Fibroblast of the aortic adventitia (primary cell): Measurements from ENCODE around the gene ATP5PF. TPM values are rescaled to one million over a fixed set of nuclear protein-coding genes. Genes with fewer than 3 reads are reported as not detected.
"Not testable (repeated sequence)": the region's sequence is repeated elsewhere in the genome, so short reads cannot be mapped to it uniquely, and the experiment has no call there.

Experiments used
- DNase-seq: peaks from one replicate; pipeline ENCODE4 v3.0.0-alpha.2; 2010; ENCODE audit warnings: low read depth
- H3K4me3 ChIP-seq: 2 replicates; pipeline ENCODE4 v1.5.1; 2011; ENCODE audit warnings: low read depth, mild to moderate bottlenecking, control low read depth, low read length, moderate library complexity
- CTCF ChIP-seq: IDR thresholded peaks from 2 replicates; pipeline ENCODE4 v1.5.1; 2011; ENCODE audit warnings: mild to moderate bottlenecking, low read length, control low read depth, inconsistent platforms; ENCODE audit not compliant: insufficient read depth
- total RNA-seq: library from RNA; depleted of rRNA; stranded (reverse); fragments of >200 nt; gene quantifications from 2 replicates; pipeline ENCODE4 v1.2.3, GENCODE V29; 2012; ENCODE audit warnings: low replicate concordance

Gene ATP5PF
- total RNA-seq, 1 donor: 98.9 TPM

DNA sequence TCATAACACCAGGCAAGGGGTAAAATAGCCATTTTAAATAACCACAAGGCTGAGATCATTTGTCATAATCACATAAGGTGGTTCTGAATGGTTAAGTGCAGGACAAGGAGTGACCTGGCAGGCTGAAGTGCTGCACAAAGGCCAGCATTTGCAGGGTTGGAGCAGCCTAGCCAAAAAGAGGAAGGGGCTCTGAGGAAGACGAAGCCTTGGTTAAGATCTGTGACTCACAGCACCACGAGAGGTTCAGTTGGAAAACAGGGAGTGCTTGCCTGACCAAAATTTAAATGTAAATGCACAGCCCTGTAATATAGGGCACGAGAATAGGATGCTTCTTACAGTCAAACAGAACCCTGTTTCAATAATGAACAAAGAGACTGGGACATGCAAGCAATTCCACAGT lies 12.1 kb downstream of the ATP5PF start:
- no peak for TF ChIP-seq CTCF
- no peak for DNase-seq
- H3K4me3 ChIP-seq: no peak overlapping the region

DNA sequence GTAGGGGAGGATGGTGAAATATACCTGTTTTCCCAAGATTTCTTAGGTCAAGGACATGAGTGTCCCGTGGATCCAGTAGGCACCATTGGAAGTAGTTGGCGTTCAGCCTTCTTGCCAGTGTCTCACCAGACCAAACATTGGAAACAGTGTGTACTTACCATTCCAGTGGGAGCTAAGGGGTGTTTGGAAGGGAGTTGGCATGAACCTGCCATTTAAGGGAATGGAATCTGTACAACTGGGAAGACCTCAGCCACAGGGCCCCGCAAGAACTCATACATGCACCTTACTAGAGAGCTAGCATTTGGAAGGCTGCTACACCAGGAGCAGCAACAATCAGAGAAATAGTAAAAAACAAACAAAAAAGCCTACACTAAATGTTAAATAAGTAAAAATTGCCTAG lies 12.7 kb downstream of the ATP5PF start:
- H3K4me3 ChIP-seq: no peak overlapping the region
- DNase-seq: no peak
- TF ChIP-seq CTCF: no peak

DNA sequence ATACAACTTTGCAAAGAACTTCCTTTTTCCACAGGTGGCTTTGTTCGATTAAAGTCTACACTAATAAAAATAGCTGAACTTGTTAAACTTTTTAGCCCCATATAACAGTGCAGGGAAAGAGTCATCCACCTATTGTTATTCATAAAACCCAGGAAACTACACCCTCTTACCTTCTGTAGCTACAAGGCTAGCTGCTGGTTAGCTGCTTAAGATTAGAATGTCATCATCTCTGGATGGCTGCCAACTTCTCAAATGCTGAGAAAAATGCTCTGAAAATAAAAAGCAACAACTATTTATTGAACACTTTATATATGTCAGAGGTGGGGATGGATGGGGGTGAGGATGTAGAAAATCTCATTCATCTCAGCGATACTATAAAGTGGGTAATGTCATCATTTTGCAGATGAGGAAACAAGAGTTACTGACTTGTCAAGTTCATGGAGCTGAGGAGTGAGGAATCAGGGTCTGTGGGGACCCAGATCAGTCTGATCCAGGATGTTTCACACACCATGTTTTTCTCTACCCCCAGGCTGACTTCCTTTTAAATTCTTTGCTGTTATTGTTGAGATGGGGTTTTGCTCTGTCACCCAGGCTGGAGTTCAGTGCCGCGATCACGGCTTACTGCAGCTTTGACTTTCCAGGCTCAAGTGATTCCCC lies 17.1 kb downstream of the ATP5PF start:
- peak; percentile 69 for DNase-seq
- no peak overlapping the region for H3K4me3 ChIP-seq
- TF ChIP-seq CTCF: no peak

GRCh38 chr21:25714066-25714465 lies 20.6 kb downstream of the ATP5PF start:
- not testable (repeated sequence) for H3K4me3 ChIP-seq, DNase-seq

DNA sequence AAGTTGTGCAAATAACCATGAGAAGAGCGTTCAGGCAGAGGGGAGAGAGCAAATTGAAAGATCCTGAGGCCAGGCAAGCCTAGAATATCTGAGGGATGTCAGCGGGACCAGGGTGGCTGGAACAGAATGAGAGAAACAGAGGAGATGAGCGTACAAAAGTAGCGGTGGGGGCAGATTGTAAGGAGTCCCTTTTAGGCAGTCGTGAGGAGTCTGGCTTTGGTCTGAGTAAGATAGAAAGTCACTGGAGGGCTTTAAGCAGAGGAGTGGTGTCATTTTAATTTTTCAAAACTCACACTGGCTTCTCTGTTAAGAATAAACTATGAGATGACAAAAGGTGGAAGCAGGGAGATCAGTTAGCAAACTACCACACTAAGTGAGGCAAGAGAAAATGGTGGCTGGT lies 24.2 kb downstream of the ATP5PF start:
- no peak overlapping the region for H3K4me3 ChIP-seq
- TF ChIP-seq CTCF: no peak
- no peak for DNase-seq

DNA sequence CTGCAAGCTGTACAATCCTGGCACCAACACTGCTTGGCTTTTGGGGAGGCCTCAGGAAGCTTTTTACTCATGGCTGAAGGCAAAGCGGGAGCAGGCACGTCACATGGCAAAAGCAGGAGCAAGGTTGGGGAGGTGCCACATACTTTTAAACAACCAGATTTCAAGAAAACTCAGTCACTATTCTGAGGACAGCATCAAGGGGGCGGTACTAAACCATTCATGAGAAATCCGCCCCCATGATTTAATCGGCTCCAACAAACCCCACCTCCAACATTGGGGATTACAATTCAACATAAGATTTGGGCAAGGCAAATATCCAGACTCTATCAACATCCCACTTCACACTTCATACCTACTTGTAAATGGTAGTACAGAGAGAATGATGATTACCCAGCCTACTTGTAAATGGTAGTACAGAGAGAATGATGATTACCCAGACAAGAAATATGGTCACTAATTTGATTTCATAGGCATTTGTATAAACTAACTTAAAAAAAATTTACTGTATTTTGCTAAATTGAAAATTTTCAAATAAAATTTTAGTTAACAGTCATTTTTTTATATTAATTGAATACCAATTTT lies 24.9 kb downstream of the ATP5PF start:
- no peak for TF ChIP-seq CTCF
- H3K4me3 ChIP-seq: no peak overlapping the region
- no peak for DNase-seq

DNA sequence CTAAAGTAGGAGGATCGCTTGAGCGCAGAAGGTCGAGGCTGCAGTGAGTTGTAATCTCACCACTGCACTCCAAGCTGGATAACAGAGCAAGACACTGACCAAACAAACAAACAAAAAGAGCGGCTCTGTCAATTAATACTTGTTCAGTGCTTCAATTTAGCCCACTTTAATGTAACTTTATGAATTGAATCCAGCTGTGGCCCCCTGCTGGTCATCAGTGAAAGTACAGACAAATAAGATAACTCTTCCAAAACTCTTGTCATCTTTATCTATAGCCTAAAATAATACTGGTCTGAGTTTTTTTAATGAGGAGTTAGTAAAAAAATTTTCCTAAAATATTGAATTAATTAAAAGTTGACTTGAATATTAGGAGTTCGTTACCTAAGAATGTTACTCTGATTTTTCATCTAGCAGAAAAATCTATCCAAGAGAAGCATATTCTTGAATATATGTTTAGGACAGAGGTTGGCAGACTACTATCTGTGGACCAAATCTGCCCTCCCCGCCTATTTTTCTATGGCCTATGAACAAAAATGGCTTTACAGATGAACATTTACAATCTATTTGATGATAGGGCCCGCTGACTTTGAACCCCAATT lies 26.1 kb downstream of the ATP5PF start:
- DNase-seq: peak; percentile 74
- peak; percentile 72 for TF ChIP-seq CTCF
- H3K4me3 ChIP-seq: no peak overlapping the region
